ENCODE measurements around the gene ZMYM4. TPM values are rescaled to one million over a fixed set of nuclear protein-coding genes. Genes with fewer than 3 reads are reported as not detected.

ZMYM4 gene
- total and polyA plus RNA-seq, 10 of the 15 experiments (the other 5 are each of a cell fraction or from before 2014, with no cell fraction given), result 8.0 to 37.0 (median 28.1) TPM

DNA sequence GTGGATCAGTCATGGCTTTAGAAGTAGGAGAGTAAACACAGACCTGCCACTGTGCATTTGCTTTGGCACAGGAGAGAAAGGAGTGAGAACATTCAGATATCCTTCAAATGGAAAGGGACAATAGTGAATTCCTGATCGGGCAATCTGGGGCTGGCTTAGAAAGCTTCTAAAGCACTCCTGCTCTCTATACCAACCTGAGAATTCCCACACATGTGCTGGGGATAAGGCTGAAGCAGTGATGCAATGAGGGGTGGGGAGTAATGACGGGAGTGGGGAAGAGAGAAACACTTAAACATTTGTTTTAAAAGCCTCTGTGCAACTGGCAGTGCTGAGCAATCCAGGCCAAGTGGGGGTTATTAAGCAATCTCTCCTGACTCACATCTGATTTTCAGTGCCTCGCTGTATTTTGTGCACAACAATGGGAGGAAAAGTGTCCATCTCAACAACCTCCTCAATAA lies 179.9 kb downstream of the ZMYM4 start (continued):
- TF ChIP-seq CEBPZ (IDR thresholded peaks at IDR 0.05; ENCODE audit: low read depth, low read length) (no peak), BHLHE40 (IDR thresholded peaks at IDR 0.05; ENCODE audit: borderline replicate concordance in 1 of 2, low read depth in 2 of 2, low read length in 1 of 2) (no peak)

DNA sequence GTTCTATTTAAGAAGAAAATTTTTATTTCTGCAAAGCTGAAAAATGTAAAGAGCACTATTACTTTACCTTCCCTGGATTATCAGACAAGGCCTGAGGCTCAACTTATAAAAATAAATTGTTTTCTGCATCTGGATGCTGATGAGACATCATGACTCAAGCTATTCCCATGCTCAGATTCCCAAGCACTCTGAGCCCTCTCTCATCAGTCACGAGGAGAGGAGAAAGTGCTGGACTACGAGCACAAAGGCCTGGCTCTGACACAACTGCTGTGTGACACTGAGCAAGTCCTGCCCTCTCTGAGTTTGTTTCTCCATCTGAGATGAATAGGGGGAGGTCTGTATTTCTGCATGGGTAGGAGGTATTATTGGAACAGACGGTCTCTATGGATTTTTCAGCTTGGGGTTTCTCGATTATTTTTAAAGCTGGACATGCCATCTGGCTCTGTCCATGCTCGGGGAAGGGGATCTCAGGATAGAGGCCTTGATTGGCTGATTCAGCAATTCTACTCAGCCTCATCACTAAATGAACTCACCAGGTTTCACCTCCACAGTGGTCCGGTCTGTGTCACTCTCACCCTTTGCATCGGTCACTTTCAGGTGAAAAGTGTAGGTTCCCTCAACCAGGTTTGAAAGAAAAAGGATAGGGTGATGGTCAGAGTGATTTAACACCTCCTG lies 181.0 kb downstream of the ZMYM4 start:
- no peak for ATAC-seq
- ChIA-PET RAD21 (ENCODE audit: unreplicated experiment) (interaction anchor here (0.8 to 7.7 kb wide), 8 partner anchors 89 to 248 kb away, joined by 3 to 139 read pairs (median 38); no protein-coding TSS in a partner anchor), SMC1A (ENCODE audit: uncharacterized antibody, unreplicated experiment) (interaction anchor here (0.8 to 14.3 kb wide), 12 partner anchors 10 to 326 kb away, joined by 3 to 254 read pairs (median 14); partner anchors contain the start of genes KIAA0319L and NCDN), POLR2A (interaction anchor here (0.5 kb wide), 1 partner anchor 74 kb away, joined by 4 read pairs; no protein-coding TSS in a partner anchor), CTCF (interaction anchor here (0.6 to 9.3 kb wide), 19 partner anchors 9 to 327 kb away, joined by 3 to 260 read pairs (median 16); partner anchors contain the start of genes CLSPN, KIAA0319L and NCDN)
- FAIRE-seq, result no peak
- in situ Hi-C loops (cut with MboI), result loop anchor here (5.0 kb wide), 2 partner anchors 113 to 273 kb away; no protein-coding TSS in a partner anchor
- TF ChIP-seq, protein P1, sequence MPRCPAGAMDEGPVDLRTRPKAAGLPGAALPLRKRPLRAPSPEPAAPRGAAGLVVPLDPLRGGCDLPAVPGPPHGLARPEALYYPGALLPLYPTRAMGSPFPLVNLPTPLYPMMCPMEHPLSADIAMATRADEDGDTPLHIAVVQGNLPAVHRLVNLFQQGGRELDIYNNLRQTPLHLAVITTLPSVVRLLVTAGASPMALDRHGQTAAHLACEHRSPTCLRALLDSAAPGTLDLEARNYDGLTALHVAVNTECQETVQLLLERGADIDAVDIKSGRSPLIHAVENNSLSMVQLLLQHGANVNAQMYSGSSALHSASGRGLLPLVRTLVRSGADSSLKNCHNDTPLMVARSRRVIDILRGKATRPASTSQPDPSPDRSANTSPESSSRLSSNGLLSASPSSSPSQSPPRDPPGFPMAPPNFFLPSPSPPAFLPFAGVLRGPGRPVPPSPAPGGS (IDR thresholded peaks at IDR 0.05; ENCODE audit: borderline replicate concordance, insufficient read depth, low read depth, low read length, poor library complexity, severe bottlenecking), result peak; percentile 62
- no peak for TF ChIP-seq PKNOX1 (IDR thresholded peaks at IDR 0.05)
- Histone ChIP-seq H3K9me3 (replicated peaks; ENCODE audit: control insufficient read depth, insufficient read depth, low read length) (no peaks in the 10 kb centered on the region), H3K79me2 (ENCODE audit: control insufficient read depth, insufficient read depth, low read length) (no peaks in the 10 kb centered on the region), H2AFZ (ENCODE audit: control insufficient read depth, low read depth, low read length) (no peak overlapping the region), H3K4me2 (ENCODE audit: control insufficient read depth, insufficient read depth) (no peak overlapping the region), H3K9ac (ENCODE audit: control insufficient read depth, insufficient read depth, low read length) (no peak overlapping the region), H3K27ac (ENCODE audit: control insufficient read depth, insufficient read depth) (no peak overlapping the region), H4K20me1 (ENCODE audit: control insufficient read depth, insufficient read depth) (no peaks in the 10 kb centered on the region), H3K4me1 (ENCODE audit: control insufficient read depth, insufficient read depth, low read length) (no peaks in the 10 kb centered on the region), H3K27me3 (replicated peaks in 1 of 2; ENCODE audit: control insufficient read depth in 2 of 2, insufficient read depth in 2 of 2, low read length in 1 of 2) (no peaks in the 10 kb centered on the region), H3K4me3 (no peak overlapping the region), H3K36me3 (ENCODE audit: control insufficient read depth in 2 of 2, insufficient read depth in 2 of 2, low read length in 1 of 2) (peaks cover 12 to 38% of the 10 kb centered on the region in 2 experiments)
- 91% methylated on average over 7 of the region's 7 CpGs for WGBS (ENCODE audit: insufficient coverage, insufficient replicate concordance, low lambda C conversion rate, missing lambda C conversion rate)
- intact Hi-C loops (cut with micrococcal nuclease; ENCODE audit: unreplicated experiment), result loop anchor here (2.0 to 5.0 kb wide), 3 partner anchors 57 to 323 kb away; partner anchors contain the start of gene C1orf216
- DNase-seq (ENCODE audit: low read depth, low spot score), result no peak
- no TSS peak for BruUV-seq (replicated peaks)

Measured in GM12878 (cell line).